Aorta (tissue), 5 donors: Measurements from ENCODE around the gene SMARCA4. TPM values are rescaled to one million over a fixed set of nuclear protein-coding genes. Genes with fewer than 3 reads are reported as not detected.
A peak's percentile ranks its signal among the peaks of the same experiment; 100 is the strongest.
"Not testable (repeated sequence)": the region's sequence is repeated elsewhere in the genome, so short reads cannot be mapped to it uniquely, and the experiment has no call there.

Experiments
- ATAC-seq: fragments of 200-7000 bp; cut with Tn5 transposase; one replicate; pipeline ENCODE4 v1.9.1; 2022; ENCODE audit warnings: moderate library complexity; ENCODE audit not compliant: low FRiP score
- DNase-seq, 2 donors: peaks; one replicate each; pipeline ENCODE4 v3.0.0-alpha.2; 2020
- H3K27ac ChIP-seq, 2 donors: one replicate each; pipeline ENCODE4 v1.5.1; 2013; ENCODE audit warnings: low read length in 2 of 2, mild to moderate bottlenecking in 2 of 2, moderate library complexity in 2 of 2, control low read depth in 1 of 2, inconsistent platforms in 1 of 2, low read depth in 1 of 2
- H3K27me3 ChIP-seq, 2 donors: one replicate each; pipeline ENCODE4 v1.6.1; 2013; ENCODE audit warnings: control low read depth in 1 of 2, low read length in 1 of 2, mild to moderate bottlenecking in 1 of 2, moderate library complexity in 1 of 2; ENCODE audit not compliant: insufficient read depth in 2 of 2, control insufficient read depth in 1 of 2
- H3K36me3 ChIP-seq, 2 donors: one replicate each; pipeline ENCODE4 v1.6.1; 2013; ENCODE audit warnings: control low read depth in 1 of 2, low read length in 1 of 2, mild to moderate bottlenecking in 1 of 2; ENCODE audit not compliant: insufficient read depth in 2 of 2, control insufficient read depth in 1 of 2
- H3K4me1 ChIP-seq, 2 donors: one replicate each; pipeline ENCODE4 v1.6.1; 2013; ENCODE audit warnings: low read length in 2 of 2, control low read depth in 1 of 2, mild to moderate bottlenecking in 1 of 2, moderate library complexity in 1 of 2; ENCODE audit not compliant: insufficient read depth in 2 of 2, control insufficient read depth in 1 of 2
- H3K4me3 ChIP-seq, 2 donors: one replicate each; pipeline ENCODE4 v1.5.1; 2013; ENCODE audit warnings: low read length in 2 of 2, control low read depth in 1 of 2, mild to moderate bottlenecking in 1 of 2
- H3K9me3 ChIP-seq: one replicate; pipeline ENCODE4 v1.6.1; 2013; ENCODE audit warnings: mild to moderate bottlenecking, low read length; ENCODE audit not compliant: control insufficient read depth
- WGBS, 2 donors: extraction: QIAGEN DNeasy Blood & Tissue Kit; methylation state at CpG; one replicate each; pipeline ENCODE4 v1.1.7; 2013; 5-methylcytosine and 5-hydroxymethylcytosine counted together
- intact Hi-C, 2 donors: fragments of 100-400 bp; cut with DNase I; formaldehyde crosslinking; loops; one replicate each; pipeline versions ENCODE4 v1.14.2 to v1.15.0; 2022
- polyA plus RNA-seq, 2 donors: library from polyadenylated mRNA; stranded (reverse); fragments of 200-250 nt; gene quantifications; one replicate each; pipeline ENCODE4 v1.2.3, GENCODE V29; 2013
- total RNA-seq, 2 donors: library from RNA; stranded (reverse); fragmentation: NEBNext Ultra II Directional; extraction: Animal tissue kit (Norgen Biotek cat#: 25700); gene quantifications; one replicate each; pipeline ENCODE4 v1.2.1, GENCODE V29; 2021
- donor health status: healthy with polysubstance abuse.
- donor health status: Bipolar disorder and iron deficiency.
- donor health status: DM: no; HTN: no; CAD: no.
- donor health status: DM: no; HTN: no; CAD: no.
- donor health status: DM: yes; HTN: yes; CAD: no.

SMARCA4 gene
- total and polyA plus RNA-seq, 4 donors, result 17.8 to 67.4 (median 63.4) TPM

GRCh38 chr19:11066326-11066725 lies 105.5 kb downstream of the SMARCA4 start:
- no peak for ATAC-seq
- Histone ChIP-seq H3K9me3 (no peaks in the 10 kb centered on the region), H3K4me1 (no peaks in the 10 kb centered on the region), H3K36me3 (no peaks in the 10 kb centered on the region), H3K27me3 (no peaks in the 10 kb centered on the region), H3K4me3 (no peak overlapping the region), H3K27ac (no peak overlapping the region)
- 97 to 100% methylated on average over 5 of the region's 5 CpGs for WGBS, 2 donors
- no peak for DNase-seq
- intact Hi-C loops, result no loop called here

DNA sequence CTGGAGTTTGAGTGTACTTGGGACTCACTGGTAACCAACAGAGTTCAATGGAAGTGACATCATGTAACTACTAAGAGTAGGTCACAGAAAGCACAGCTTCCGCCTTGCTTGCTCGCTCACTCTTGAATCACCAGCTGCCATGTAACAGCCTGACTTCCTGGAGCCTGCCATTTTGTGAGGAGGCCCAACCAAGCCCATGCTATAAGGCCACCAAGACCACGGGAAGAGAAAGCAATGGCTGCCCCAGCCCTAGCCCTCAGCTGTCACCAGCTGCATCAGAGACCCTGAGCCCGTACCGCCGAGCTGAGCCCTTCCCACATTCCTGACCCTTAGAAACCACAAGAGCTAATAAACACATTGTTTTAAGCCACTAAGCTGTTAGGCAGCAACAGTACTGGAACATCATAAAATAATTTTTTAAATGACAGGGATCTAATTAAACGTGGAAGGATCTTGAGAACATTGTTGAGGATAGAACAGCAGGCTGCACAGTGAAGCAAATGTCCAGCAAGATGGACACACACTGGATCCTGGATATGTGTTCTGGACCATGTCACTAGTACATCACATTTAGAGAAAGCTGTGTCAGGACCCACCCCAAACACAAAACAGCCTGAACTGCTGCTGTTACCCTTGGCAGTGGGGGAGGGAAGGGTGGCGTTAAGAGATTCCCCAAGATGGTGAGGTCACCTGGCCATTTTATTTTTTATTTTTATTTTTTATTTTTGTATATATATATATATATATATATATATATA lies 106.7 kb downstream of the SMARCA4 start:
- Histone ChIP-seq H3K27me3 (no peaks in the 10 kb centered on the region), H3K9me3 (no peaks in the 10 kb centered on the region), H3K4me1 (no peaks in the 10 kb centered on the region), H3K4me3 (no peak overlapping the region), H3K27ac (no peak overlapping the region), H3K36me3 (no peaks in the 10 kb centered on the region)
- DNase-seq, result no peak
- 97% methylated on average over 8 of the region's 8 CpGs for WGBS, 2 donors
- intact Hi-C loops, result no loop called here
- ATAC-seq, result no peak

DNA sequence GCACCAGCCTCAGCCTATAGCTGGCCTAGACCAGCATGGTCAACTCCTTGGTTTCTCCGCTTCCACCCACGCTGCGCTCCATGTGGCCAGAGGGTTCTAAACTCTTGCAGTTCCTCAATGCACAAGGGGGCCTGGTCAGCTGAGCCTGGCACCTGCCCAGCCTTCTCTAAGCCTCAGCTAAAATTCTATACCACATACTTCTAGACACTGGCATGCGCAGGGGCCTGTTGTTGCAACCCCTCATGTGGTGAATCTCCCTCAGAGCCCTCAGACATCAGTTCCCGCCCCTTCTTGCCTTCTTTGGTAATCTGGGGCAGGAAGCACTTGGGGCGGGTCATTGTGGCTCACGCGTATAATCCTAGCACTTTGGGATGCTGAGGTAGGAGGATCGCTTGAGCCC lies 108.7 kb downstream of the SMARCA4 start:
- Histone ChIP-seq H3K27ac (no peak overlapping the region), H3K4me1 (no peaks in the 10 kb centered on the region), H3K27me3 (no peaks in the 10 kb centered on the region), H3K9me3 (no peaks in the 10 kb centered on the region), H3K36me3 (no peaks in the 10 kb centered on the region), H3K4me3 (no peak overlapping the region)
- 88 to 89% methylated on average over 9 of the region's 9 CpGs for WGBS, 2 donors
- ATAC-seq (no peak), DNase-seq (no peak)
- intact Hi-C loops, result no loop called here

DNA sequence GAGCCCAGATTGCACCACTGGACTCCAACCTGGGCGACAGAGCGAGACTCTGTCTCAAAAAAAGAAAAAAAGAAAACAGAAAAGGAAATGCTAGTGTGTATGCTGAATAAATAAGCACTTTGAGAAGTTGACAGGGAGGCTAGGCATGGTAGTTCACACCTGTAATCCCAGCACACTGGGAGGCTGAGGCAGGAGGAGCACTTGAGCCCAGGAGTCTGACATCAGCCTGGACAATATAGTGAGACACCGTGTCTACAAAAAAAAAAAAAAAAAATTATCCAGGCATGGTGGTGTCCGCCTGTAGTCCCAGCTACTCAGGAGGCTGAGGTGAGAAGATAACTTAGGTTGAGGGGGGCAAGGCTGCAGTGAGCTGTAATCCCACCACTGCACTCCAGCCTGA lies 109.3 kb downstream of the SMARCA4 start:
- no peak for ATAC-seq
- Histone ChIP-seq H3K4me1 (no peaks in the 10 kb centered on the region), H3K27me3 (no peaks in the 10 kb centered on the region), H3K27ac (no peak overlapping the region), H3K36me3 (no peaks in the 10 kb centered on the region), H3K4me3 (no peak overlapping the region), H3K9me3 (no peaks in the 10 kb centered on the region)
- 90 to 91% methylated on average over 4 of the region's 4 CpGs for WGBS, 2 donors
- no peak for DNase-seq
- intact Hi-C loops, result no loop called here

GRCh38 chr19:11073568-11073967 lies 112.7 kb downstream of the SMARCA4 start:
- DNase-seq, result no peak
- H3K36me3 ChIP-seq, result no peaks in the 10 kb centered on the region
- no peak for ATAC-seq
- 96 to 97% methylated on average over 9 of the region's 9 CpGs for WGBS, 2 donors
- H3K27ac ChIP-seq, result no peak overlapping the region
- no peaks in the 10 kb centered on the region for H3K9me3 ChIP-seq
- no peak overlapping the region for H3K4me3 ChIP-seq
- no peaks in the 10 kb centered on the region for H3K4me1 ChIP-seq
- intact Hi-C loops, result no loop called here
- H3K27me3 ChIP-seq, result no peaks in the 10 kb centered on the region

DNA sequence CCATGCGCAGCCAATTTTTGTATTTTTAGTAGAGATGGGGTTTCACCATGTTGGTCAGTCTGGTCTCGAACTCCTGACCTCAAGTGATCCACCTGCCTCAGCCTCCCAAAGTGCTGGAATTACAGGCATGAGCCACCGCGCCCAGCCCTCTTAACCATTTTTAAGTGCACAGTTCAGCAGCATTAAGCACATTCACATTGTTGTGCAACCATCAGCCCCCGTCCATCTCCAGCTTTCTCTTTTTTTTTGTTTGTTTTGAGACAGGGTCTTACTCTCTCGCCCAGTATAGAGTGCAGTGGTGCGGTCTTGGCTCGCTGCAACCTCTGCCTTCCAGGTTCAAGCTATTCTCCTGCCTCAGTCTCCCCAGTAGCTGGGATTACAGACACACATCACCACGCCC lies 116.0 kb downstream of the SMARCA4 start:
- H3K27me3 ChIP-seq, DNase-seq, H3K9me3 ChIP-seq, H3K36me3 ChIP-seq, H3K4me1 ChIP-seq, ATAC-seq, intact Hi-C loops, H3K4me3 ChIP-seq, H3K27ac ChIP-seq: not testable (repeated sequence)
- WGBS, 2 donors, result 94 to 95% methylated on average over 9 of the region's 9 CpGs

DNA sequence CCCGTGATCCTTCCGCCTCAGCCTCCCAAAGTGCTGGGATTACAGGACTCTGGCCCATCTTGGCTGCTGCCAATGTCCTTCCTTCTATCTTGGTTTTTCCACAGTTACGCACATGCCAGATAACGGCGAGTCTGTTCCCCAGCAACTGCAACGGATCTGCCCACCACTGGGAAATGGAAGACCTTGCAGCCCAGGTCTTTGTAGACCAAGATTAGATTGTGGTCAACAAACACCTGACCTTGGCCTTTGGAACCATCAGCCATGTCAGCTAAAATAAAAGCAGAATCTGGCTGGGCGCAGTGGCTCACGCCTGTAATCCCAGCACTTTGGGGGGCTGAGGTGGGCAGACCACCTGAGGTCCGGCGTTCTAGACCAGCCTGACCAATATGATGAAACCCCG lies 118.1 kb downstream of the SMARCA4 start:
- H3K36me3 ChIP-seq, result no peaks in the 10 kb centered on the region
- intact Hi-C loops, result no loop called here
- WGBS, 2 donors, result 96 to 97% methylated on average over 11 of the region's 11 CpGs
- H3K27me3 ChIP-seq, result no peaks in the 10 kb centered on the region
- no peak overlapping the region for H3K4me3 ChIP-seq
- H3K4me1 ChIP-seq, result peaks cover 0 to 2% of the 10 kb centered on the region in 2 donors
- ATAC-seq, result no peak
- no peaks in the 10 kb centered on the region for H3K9me3 ChIP-seq
- DNase-seq, result no peak
- H3K27ac ChIP-seq, result no peak overlapping the region

DNA sequence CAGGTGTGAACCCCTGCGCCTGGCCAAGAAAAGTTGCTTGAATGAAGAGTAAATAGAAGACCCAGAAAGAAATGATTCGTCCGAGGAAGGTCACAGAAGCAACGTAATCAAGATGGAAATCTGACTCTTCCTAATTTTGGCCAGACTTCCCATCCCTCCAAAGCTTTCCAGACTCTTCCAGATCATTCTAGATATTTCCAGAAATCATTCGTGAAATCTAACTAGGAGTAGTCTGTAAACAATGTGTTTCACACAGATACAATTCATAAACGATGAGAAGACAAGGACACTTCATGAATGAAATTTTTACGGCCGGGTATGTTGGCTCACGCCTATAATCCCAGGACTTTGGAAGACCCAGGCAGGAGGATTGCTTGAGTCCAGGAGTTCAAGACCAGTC lies 119.2 kb downstream of the SMARCA4 start:
- H3K4me1 ChIP-seq, result peaks cover 0 to 2% of the 10 kb centered on the region in 2 donors
- H3K27me3 ChIP-seq, result no peaks in the 10 kb centered on the region
- 89 to 91% methylated on average over 9 of the region's 9 CpGs for WGBS, 2 donors
- H3K27ac ChIP-seq, result no peak overlapping the region
- intact Hi-C loops, result loop anchor here in 1 of 2 donors (5.0 kb wide), 1 partner anchor 43 kb away; no protein-coding TSS in a partner anchor
- H3K4me3 ChIP-seq, result no peak overlapping the region
- DNase-seq (no peak), ATAC-seq (no peak)
- no peaks in the 10 kb centered on the region for H3K9me3 ChIP-seq
- no peaks in the 10 kb centered on the region for H3K36me3 ChIP-seq

DNA sequence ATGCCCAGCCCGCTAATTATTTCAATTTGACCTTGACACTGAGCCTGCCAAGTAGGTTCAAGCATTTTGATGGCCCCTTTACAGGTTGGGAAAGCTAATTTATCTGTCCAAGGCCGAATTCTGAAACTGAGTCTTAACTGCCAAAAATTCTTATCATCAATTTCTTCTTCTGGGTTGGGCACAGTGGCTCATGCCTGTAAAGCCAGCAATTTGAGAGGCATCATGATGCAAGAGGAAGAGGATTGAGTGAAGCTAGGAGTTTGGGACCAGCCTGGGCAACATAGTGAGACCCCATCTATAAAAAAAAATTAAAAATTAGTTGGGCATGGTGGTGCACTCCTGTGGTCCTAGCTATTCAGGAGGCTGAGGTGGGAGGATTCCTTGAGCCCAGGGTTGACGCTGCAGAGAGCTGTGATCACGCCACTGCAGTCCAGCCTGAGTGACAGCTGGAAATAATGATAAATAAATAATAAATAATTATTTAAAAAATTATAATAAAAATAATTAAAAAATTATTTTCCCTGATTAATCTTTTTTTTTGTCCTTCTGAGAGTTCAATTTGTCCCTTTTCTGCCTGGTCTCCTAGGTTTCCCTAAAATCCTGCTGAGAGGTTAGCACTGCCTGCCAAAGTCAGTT lies 127.2 kb downstream of the SMARCA4 start:
- Histone ChIP-seq H3K27ac (peak overlapping the region in 1 of 2 donors; percentile 81), H3K4me3 (no peak overlapping the region), H3K9me3 (no peaks in the 10 kb centered on the region), H3K4me1 (peaks cover 0 to 2% of the 10 kb centered on the region in 2 donors), H3K36me3 (no peaks in the 10 kb centered on the region), H3K27me3 (no peaks in the 10 kb centered on the region)
- intact Hi-C loops, result no loop called here
- WGBS, 2 donors, result 69 to 74% methylated on average over 4 of the region's 4 CpGs
- no peak for DNase-seq
- ATAC-seq, result no peak
